Inferior parietal cortex (tissue), 1 donor: ENCODE measurements around the gene EXD3.
"Not testable (repeated sequence)": the region's sequence is repeated elsewhere in the genome, so short reads cannot be mapped to it uniquely, and the experiment has no call there.

Source experiments
- DNase-seq: peaks from one replicate; pipeline ENCODE4 v3.0.0-alpha.2; 2016; ENCODE audit errors: extremely low spot score

EXD3 gene

GRCh38 chr9:137272241-137273094 is 150.5 kb downstream of the EXD3 start:
- no peak for DNase-seq

- no peak for DNase-seq
Measured at GRCh38 chr9:137271696-137272076, 151.3 kb downstream of the EXD3 start.

- DNase-seq, result no peak
Measured at GRCh38 chr9:137270929-137271695, 151.8 kb downstream of the EXD3 start.

GRCh38 chr9:137269231-137269772 is 153.7 kb downstream of the EXD3 start:
- DNase-seq, result no peak

- DNase-seq, result no peak
Measured at GRCh38 chr9:137268538-137269201, 154.3 kb downstream of the EXD3 start.

- DNase-seq, result no peak
Measured at GRCh38 chr9:137267933-137268355, 155.0 kb downstream of the EXD3 start.

GRCh38 chr9:137266585-137267453 is 156.1 kb downstream of the EXD3 start:
- no peak for DNase-seq

GRCh38 chr9:137266162-137266527 is 156.8 kb downstream of the EXD3 start:
- DNase-seq, result no peak

- DNase-seq, result no peak
Measured at GRCh38 chr9:137265496-137266161, 157.3 kb downstream of the EXD3 start.

- no peak for DNase-seq
Measured at GRCh38 chr9:137264067-137264466, 158.9 kb downstream of the EXD3 start.

GRCh38 chr9:137263506-137263905 is 159.5 kb downstream of the EXD3 start:
- DNase-seq, result no peak

GRCh38 chr9:137262909-137263285 is 160.1 kb downstream of the EXD3 start:
- no peak for DNase-seq

GRCh38 chr9:137262173-137262908 is 160.6 kb downstream of the EXD3 start:
- not testable (repeated sequence) for DNase-seq
